ENCODE measurements around the gene FGR.
A peak's percentile ranks its signal among the peaks of the same experiment; 100 is the strongest.
"Not testable (repeated sequence)": the region's sequence is repeated elsewhere in the genome, so short reads cannot be mapped to it uniquely, and the experiment has no call there.

FGR gene

DNA sequence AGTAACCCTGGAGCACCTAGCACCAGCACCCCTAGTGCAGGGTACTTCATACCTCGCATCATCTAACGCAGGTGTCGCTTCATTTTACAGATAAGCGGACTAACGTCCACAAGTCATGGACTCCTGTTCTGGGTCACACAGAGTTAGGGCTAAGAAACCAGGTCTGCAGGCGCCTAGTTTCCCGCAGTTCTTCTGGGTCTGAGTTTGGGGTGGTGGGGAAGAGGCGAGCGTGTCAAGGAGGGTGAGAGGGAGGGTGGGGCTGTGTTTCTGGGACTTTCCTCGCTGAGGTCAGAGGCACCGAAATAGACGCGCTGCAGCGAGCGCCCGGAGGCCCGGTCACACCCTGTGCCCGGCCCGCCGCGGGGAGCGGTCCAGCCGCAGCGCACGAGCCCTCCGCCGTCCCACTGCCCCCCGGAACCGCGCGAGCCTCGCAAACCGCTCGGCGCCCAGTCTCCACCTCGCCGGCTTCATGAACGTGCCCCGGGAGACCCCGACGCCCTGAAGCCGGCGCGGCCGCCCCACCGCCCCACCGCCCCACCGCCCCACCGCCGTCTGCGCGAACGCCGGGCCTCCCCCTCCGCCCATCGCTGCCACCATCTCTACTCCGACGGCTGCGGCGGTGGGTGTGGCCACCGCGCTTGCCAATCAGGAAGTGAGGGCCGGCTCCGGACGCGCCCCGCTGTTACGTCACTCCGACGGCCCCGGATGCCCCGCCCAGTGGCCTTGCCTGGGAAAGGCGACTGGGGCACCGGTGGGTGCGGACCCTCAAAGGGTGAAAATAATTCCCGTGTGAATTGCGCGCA is 24.7 kb upstream of the FGR start:
- peak; percentile 77 for DNase-seq (ENCODE audit: low read depth)

DNA sequence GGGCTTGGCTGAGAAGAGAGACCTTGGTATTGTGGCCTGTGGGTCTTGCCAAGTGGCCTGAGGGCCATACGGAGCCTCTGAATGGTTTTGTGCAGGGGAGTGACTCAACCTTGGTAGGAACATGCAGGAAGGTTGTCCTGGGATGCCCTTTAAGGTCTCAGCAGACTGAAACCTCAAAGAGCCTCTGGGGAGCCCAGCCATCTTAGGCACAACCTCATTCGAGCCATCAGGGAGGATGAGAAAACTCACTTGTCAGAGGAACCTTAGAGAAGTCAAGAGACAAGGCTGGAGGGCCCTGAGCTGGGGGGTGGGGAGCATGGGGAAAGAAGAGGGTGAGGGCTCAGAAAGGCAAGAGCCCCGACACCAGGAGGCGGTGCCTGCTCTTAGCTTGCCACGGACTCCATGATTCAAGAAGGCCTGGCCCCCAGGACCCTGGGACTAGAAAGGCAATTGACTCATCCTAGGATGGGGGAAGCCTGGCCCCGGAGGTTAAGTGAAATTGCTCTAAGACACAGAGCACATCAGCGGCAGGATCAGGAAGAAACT is 24.0 kb upstream of the FGR start:
- no peak for DNase-seq (ENCODE audit: low read depth)

DNA sequence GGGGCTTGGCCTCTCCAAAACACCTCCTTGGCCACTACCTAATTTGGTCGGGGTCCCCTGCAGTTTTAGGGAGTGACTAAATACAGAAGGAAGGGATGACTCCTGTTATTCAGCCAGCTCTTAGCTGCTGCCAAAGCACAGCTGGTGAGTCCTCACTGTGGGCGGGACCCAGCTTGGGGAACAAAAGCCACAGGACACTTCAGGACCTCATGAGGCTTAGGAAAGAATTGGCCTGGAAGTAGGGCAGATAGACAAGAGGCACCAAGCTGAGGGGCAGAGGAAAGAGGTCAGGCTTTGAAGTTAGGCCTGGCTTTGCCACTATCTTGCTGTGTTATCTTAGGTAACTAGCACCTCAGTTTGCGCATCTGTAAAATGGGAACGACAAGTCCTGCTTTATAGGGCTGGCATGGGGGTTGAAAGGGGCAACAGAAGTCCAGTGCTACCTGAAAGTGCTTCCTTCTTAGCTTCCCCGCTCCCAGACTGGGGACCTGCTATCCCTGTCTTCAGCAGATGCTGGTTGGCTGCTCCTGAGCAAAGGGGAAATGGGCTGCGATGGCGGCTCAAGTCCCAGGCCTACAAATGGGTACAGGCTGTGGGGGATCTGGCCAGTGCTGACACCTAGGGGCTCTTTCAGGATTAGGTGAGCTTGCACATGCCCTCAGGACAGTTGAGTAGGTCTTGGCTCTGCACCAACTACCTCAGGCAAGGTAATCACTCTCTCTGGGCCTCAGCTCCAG is 21.3 kb upstream of the FGR start:
- DNase-seq (ENCODE audit: low read depth): no peak

DNA sequence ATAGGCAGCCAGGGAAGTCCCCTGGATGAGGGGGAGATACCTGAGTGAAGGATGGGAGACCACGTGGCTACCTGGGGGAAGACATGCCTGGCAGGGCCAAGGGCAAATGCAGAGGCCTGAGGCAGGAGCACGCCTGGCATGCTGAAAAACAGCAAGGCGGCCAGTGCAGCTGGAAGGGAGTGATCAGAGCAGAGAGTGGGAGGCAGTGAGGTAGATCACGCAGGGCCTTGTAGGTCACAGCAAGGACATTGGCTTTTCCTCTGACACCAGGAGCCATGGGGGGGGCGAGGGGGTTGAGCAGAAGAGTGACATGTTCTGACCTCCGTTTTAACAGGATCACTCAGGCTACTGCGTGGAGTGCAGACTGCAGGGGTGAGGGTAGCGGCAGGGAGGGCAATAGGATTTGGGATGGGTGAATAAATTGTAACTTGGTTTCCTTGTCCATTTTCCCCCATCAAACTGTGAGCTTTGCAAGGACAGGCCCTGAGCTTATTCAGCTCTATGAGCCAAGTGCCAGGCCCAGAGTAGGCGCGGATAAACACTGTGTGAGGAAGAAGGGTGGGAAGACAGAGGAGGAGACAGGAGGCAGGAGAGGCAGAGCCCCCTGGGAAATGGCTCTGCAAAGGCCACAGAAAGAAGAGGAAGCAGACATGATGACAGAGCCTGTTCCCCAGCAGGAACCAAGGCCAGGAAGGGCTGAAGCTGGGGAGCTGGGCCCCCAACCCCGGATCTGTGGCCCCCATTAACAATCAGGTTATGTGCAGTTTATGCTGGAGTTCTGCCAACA is 20.4 kb upstream of the FGR start:
- no peak for DNase-seq (ENCODE audit: low read depth)

DNA sequence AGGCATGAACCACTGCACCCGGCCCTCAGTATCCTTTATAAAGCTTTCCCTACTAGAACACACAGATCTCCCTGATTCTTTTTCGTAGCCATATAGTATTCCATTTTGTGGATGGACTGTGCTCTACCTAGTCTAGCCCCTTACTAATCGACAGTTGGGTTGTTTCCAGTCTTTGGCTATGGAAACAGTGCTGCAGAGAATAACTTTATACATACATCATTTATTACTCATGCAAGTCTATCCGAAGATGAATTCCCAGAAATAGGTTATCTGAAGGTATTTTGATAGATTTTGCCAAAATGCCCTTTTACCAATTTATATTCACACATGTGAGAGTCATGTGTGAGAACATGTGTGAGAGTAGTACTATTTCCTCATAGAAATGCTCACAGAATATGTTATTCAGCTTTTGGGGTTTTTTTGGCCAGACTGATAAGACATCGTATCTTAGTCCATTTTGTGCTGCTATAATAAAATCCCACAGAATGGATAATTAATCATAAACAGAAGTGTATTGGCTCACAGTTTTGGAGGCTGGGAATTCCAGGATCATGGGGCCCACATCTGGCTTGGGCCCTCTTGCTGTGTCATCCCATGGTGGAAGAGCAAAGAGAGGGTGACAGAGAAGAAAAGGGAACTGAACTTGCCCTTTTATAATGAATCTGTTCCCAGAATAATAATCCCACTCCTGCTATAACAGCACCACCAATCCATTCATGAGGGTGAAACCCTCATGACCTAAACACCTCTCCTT is 17.3 kb upstream of the FGR start:
- DNase-seq (ENCODE audit: low read depth): no peak

DNA sequence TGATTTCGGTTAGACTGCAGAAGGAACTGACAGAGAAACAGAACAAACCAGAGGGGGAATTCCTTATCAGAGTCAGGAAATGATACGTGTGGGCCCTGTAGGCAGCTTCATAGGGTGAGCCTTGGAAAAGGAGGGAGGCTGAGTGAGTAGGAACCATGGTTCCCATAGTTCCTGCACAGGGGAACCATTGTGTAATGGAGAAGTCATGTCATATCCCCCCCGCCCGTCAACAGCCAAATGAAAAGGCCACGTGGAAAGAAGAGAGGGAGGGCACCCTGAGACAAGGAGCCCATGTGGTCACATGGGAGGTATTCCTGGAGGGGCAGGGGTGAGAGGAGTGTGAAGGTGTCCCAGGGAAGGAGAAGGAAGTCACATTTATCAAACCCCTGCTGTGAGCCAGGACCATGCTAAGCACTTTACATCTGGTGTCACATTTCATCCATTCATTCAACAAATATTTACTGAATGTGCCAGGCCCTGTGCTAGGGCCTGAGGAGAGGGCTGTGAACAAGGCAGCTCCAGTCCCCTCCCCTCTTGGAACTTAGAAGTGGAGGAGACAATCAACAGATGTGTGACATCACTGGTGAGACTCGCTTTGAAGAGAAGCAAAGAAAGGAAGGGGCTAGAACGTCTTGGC is 15.7 kb upstream of the FGR start:
- DNase-seq (ENCODE audit: low read depth): no peak

DNA sequence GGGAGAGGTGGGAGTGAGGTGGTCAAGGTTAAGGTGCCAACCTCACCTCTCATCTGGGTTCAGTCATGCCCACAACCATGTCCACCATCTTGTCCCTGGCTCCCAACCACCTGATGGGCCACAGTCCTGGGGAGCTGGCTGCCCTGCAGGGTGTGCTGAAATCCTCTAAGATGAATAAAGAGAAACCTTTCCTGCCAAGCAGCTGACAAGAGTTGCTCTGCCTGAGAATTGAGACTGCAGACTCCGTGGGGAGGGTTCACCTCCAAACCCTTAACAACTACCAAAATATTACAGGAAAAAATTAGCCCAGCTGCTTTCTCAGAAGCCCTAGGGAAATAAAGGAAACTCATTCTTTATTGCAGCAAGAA is 15.2 kb upstream of the FGR start:
- no peak for DNase-seq (ENCODE audit: low read depth)

DNA sequence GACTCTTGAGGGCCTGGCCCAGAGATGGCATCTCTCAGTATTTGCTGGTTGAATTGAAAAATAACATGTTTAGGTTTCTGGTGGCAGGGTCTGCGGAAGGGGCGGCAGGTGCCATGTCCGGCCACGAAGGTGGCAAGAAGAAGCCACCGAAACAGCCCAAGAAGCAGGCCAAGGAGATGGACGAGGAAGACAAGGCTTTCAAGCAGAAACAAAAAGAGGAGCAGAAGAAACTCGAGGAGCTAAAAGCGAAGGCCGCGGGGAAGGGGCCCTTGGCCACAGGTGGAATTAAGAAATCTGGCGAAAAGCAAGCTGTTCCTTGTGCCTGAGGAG is 14.3 kb upstream of the FGR start:
- no peak for DNase-seq (ENCODE audit: low read depth)

DNA sequence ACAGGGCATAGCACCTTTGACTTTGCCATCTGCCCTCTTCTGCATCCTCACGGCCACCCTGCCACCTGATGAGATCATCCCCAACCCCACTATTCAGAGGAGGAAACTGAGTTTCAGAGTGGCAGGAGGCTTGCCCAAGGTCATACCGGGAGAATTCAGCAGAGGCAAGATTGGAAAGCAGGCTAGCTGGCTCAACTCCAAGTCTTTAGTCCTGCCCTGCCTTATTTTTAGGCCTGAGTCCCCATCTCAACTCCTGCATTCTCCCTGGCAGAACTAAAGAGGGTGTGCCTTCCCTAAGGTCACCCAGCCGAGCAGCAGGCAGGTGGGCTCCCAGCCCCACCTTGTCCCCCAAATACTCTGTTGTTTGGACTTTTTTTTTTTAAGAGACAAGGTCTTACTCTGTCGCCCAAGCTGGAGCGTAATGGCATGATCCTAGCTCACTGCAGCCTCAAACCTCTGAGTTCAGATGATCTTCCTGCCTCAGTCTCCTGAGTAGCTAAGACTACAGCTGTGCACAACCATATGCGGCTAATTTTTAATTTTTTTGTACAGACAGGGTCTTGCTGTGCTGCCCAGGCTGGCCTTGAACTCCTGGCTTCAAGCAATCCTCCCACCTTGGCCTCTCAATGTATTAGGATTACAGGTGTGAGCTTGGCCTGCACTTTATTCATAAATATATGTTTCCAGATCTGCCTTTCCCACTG is 13.8 kb upstream of the FGR start:
- no peak for DNase-seq (ENCODE audit: low read depth)

DNA sequence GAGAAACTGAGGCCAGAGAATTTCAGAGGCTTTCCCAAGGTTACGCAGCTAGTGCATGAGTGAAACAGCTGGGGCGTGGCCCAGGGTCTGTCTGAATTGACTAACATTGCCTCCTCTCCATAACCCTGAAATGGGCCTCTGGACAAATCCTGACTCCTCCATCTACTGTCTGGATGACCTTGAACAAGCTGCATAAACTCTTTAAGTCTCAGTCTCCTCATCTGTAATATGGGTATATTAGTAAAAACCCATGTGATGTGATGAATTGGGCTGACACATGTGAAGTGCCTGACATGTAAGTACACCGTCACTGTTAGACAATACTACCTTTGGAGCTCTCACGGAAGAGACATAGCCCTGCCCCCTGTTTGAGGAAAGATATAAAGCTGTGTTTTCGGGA is 12.3 kb upstream of the FGR start:
- DNase-seq (ENCODE audit: low read depth): no peak

DNA sequence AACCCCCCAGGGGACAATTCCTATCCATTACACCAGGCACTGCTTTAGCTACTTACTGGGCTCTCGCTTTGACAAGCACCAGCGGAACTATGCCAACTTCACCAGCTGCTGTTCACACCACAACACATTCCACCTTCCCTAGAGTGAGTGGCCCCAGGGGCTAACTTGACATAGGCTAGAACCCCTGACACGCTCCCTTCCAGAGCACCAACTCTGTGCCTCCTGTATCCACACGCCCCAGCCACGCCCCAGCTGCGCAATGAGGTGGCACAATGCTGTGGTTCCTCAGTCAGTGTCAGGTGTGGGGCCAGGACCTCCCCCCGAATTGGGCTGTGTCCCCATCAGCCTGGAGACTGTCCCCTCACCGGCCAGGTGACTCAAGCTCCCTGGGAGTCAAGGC is 11.7 kb upstream of the FGR start:
- no peak for DNase-seq (ENCODE audit: low read depth)

DNA sequence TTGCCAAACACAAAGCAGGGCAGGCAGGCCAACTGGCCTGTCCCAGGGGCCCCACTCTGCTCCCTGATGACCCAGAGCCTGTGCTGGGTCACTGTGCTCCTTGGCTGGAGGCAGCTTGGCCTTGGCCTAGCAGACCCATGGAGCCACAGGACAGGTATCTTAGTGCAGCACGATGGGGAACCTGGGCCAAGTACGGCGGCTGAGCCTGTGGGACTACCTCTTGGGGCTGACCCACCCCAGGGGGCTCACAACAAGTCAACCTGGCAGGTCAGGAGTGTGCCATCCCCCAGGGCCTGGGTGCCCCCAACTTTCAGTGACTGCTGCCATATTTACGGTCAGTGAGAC is 10.1 kb upstream of the FGR start:
- DNase-seq (ENCODE audit: low read depth): no peak

DNA sequence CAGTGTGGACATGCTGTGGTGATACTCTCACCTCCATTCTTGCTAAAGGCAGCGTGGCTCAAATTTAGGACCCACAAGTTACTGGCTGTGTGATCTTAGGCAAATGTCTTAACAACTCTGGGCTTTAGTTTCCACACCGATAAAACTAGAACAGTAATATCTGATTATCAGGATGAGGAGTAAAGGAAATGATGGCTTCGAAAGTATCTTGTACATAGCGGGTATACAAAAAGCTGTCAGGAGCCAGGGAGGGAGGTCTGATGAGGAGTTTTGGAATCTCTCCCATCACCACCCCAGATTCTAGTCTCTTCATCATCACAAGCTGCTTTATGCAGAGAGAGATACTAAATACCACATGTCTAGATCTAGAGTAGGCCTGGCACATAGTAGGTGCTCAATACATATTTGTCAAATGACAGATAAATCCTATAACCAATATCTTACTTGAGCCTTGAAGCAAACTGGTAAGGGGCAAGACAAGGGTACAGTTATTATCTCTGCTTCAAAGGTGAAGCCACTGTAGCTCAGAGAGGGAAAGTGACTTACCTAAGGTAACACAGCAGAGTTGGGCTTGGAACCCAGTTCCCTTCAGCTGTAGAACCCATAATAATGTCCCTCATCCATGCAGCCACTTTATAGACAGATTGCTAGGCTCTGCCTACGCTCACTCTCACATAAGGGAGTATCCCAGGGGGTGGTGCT is 9.5 kb upstream of the FGR start:
- no peak for DNase-seq (ENCODE audit: low read depth)

DNA sequence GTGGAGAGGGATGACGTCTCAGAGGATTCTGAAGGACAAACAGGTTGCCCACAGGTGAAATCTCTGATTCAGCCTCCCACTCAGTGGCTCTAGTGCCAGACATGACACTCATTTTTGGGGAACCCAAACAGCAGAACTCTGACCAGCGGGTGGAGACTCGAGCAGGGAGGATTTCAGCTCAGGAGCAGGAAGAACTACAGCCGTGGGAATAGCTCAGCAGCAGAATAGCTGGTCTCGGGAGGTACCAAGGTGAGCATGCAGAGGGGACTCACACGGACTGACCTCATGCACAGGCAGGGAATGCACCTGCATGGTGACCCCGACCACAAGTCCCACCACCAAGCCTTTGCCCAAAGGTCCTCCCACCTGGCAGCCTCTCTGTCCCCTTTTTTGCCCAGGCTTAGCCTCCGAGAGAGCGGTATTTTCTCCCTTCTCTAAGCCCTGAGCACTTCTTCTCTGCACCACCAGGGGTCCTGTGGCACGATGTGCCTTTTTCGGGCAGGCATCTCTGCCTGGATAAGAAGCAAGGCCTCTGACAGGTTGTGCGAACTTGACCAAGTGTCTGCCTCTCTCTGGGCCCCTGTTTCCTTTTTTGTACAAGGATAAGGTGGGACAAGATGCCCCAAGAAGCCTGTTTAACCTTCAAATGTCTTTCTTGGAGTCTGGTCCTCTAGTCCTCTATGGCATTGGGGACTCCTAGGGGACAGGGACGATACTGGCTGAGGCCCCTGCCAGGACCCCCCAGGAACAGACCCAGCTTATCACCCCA is 8.8 kb upstream of the FGR start:
- peak; percentile 57 for DNase-seq (ENCODE audit: low read depth)

DNA sequence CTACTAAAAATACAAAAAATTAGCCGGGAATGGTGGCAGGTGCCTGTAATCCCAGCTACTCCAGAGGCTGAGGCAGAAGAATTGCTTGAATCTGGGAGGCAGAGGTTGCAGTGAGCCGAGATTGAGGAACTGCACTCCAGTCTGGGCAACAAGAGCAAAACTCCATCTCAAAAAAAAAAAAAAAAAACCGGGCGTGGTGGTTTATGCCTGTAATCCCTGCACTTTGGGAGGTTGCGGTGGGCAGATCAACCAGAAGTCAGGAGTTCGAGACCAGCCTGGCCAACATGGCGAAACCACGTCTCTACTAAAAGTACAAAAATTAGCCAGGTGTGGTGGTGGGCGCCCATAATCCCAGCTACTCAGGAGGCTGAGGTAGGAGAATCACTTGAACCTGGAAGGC is 5.5 kb upstream of the FGR start:
- not testable (repeated sequence) for DNase-seq (ENCODE audit: low read depth)

DNA sequence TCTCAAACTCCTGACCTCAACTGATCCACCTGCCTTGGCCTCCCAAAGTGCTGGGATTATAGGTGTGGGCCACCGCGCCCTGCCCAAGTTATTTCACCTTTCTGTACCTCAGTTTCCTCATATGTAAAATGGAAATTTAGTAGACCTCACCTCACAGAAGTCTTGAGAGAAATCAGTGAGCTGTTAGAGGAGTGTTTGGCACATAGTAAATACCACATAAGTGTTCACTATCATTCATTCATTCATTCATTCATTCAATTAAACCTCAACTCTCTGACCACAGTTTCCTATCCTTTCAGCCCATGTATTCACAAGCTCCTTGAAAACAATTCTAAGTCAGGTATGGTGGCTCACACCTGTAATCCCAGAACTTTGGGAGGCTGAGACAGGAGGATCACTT is 3.8 kb upstream of the FGR start:
- DNase-seq (ENCODE audit: low read depth): no peak

DNA sequence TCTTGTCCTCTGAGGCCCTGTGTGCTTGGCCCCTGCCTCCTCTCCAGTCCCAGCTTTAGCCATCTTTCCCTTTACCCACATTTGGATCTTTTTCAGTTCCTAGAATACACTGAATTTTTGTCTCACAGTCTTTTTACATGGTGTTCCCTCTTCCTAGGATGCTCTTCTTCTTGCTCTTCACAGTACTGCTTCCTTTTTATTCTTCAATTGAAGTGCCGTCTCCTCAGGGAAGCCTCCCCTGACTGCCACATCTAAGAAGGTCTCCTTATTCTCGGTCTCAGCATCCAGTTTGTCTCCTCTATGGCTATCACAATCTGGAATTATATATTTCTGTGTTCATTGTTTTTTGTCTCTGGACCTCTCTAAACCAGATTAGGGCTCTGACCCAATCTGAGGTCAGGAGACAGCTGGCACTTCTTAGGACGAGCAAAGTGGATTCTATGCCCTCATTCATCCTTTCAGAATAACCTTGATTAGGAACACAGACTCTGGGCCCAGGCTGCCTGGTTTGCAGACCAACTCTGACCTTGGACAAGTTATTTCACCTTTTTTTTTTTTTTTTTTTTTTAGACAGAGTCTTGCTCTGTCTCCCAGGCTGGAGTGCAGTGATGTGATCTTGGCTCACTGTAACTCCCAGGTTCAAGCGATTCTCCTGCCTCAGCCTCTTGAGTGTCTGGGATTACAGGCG is 3.2 kb upstream of the FGR start:
- DNase-seq (ENCODE audit: low read depth): no peak

DNA sequence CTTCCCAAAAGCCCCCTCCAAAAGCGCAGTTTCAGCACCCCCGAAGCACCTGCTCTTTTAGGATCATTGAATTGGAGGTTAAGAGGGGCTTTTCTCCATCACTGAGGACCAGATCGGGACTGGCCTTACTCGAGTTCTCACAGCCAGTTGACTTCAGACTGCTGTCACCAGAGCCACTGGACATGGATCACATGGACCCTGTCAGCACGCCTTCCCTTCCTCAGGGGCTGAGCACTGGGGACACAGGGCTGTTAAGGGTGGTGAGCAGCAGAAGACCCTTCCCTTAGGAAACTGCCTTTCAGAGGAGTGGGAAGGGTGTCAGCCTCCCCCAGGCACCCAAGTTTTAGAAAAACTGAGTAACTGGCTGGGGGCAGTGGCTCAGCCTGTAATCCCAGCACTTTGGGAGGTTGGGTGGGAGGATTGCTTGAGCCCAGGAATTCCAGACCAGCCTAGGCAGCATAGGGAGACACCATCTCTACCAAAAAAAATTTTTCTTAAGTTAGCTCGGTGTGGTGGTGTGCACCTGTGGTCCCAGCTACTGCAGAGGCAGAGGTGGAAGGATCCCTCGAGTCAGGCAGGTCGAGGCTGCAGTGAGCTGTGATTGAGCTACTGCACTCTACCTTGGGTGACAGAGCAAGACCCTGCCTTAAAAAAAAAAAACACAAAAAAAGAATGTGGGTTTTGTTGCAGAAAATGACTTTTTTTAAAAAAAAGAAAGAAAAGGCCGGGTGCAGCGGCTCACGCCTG is 584 bp upstream of the FGR start:
- DNase-seq (ENCODE audit: low read depth): no peak
